Memory B cell (primary cell): ENCODE data around the gene RAB26.
"Not testable (repeated sequence)": the region's sequence is repeated elsewhere in the genome, so short reads cannot be mapped to it uniquely, and the experiment has no call there.

Experiments
- ATAC-seq: fragments of 150-1000 bp; cut with Tn5 transposase; 2 replicates; pipeline ENCODE4 v1.10.0; 2021; ENCODE audit warnings: low read depth, mild to moderate bottlenecking, moderate library complexity
- DNase-seq, 2 donors: peaks; one replicate each; pipeline ENCODE4 v3.0.0; 2022; ENCODE audit warnings: low spot score in 2 of 2
- H3K27ac Mint-ChIP-seq: one replicate; pipeline ENCODE4 v1.8.0; 2022; ENCODE audit warnings: mild to moderate bottlenecking, moderate library complexity, mixed read lengths
- H3K27me3 Mint-ChIP-seq: one replicate; pipeline ENCODE4 v1.8.0; 2022; ENCODE audit warnings: mixed read lengths
- H3K36me3 Mint-ChIP-seq: one replicate; pipeline ENCODE4 v1.8.0; 2022; ENCODE audit warnings: mild to moderate bottlenecking, mixed read lengths
- H3K4me1 Mint-ChIP-seq: one replicate; pipeline ENCODE4 v1.8.0; 2022; ENCODE audit warnings: mixed read lengths
- H3K4me3 Mint-ChIP-seq: one replicate; pipeline ENCODE4 v1.8.0; 2022; ENCODE audit warnings: mild to moderate bottlenecking, moderate library complexity, mixed read lengths
- H3K9me3 Mint-ChIP-seq: one replicate; pipeline ENCODE4 v1.8.0; 2022; ENCODE audit warnings: mixed read lengths

Gene RAB26

GRCh38 chr16:2124377-2124693 is 24.1 kb upstream of the RAB26 start:
- H3K27me3 Mint-ChIP-seq, H3K27ac Mint-ChIP-seq, DNase-seq, H3K9me3 Mint-ChIP-seq, H3K4me3 Mint-ChIP-seq, ATAC-seq, H3K36me3 Mint-ChIP-seq: not testable (repeated sequence)
- H3K4me1 Mint-ChIP-seq = peaks cover 16% of the 10 kb centered on the region

DNA sequence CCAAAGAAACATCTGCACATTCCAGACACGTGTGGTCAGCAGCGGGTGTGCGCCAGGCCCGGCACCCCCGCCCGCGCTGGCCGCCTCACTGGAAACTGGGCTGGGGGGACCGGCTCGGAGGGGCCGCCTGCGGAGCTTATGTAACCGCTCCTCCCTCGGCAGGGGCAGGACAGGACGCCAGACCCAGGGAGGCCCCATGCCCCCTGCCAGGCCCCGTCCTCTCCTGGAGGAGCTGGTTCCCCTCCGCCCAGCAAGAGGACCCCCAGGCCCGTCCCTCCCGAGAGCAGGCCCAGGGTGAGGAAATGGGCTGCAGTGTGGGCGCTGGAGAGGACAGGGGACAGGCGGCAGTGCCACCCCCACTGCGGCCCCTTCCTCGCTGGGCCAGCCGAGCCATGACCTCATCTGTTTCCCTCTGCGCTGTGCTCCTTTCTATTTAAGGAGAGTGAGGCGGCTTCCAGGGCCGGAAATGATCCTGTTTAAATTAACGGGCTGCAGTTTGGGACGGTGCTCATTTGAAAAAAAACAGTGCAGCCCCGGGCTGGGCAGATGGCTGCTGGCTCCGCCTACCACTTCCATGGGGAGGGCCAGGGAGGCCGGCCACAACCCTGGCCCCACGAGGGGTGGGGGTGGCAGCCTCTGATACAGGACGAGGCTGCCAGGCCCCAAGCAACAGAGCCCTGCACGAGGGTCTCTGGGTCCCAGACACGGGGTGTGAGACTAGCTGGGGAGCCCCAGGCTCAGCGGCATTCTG is 23.6 kb upstream of the RAB26 start:
- not testable (repeated sequence) for H3K9me3 Mint-ChIP-seq, ATAC-seq, H3K36me3 Mint-ChIP-seq, H3K4me3 Mint-ChIP-seq, H3K27me3 Mint-ChIP-seq, H3K27ac Mint-ChIP-seq, DNase-seq
- H3K4me1 Mint-ChIP-seq = peaks cover 16% of the 10 kb centered on the region

- not testable (repeated sequence) for H3K9me3 Mint-ChIP-seq, H3K27ac Mint-ChIP-seq, H3K36me3 Mint-ChIP-seq, DNase-seq, H3K27me3 Mint-ChIP-seq, H3K4me3 Mint-ChIP-seq, ATAC-seq
- peaks cover 12% of the 10 kb centered on the region for H3K4me1 Mint-ChIP-seq
These were observed 22.8 kb upstream of the RAB26 start for GRCh38 chr16:2125609-2126008.

DNA sequence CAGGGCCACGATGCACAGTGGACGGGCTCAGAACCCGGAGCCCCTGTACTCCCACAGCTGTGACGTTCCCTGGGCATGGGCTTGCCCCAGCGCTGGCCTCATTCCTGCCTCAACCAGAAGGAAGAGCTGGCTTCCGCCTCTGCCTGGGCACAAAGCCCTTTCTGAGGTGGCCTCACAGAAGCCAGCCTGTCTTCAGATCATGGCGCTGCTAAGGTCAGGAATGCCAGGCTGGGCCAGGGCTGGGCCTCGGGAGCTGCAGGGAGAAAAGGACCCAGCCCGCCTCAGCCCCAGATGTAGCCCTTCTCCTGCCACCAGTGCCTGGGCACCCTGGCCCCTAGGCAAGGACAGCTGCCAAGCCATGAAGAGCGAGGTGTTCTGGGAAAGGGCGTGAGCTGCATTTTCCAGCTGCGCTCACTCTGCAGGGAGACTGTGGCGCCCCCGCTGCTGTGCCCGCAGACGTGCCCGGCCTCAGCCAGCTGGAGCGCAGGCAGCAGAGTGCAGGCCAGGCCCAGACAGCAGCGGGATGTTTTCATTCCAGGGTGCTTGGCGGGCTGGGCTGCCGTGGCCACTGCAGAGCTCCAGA is 22.2 kb upstream of the RAB26 start:
- DNase-seq, H3K36me3 Mint-ChIP-seq, H3K27ac Mint-ChIP-seq, H3K27me3 Mint-ChIP-seq, H3K9me3 Mint-ChIP-seq, H3K4me1 Mint-ChIP-seq, ATAC-seq, H3K4me3 Mint-ChIP-seq: not testable (repeated sequence)

DNA sequence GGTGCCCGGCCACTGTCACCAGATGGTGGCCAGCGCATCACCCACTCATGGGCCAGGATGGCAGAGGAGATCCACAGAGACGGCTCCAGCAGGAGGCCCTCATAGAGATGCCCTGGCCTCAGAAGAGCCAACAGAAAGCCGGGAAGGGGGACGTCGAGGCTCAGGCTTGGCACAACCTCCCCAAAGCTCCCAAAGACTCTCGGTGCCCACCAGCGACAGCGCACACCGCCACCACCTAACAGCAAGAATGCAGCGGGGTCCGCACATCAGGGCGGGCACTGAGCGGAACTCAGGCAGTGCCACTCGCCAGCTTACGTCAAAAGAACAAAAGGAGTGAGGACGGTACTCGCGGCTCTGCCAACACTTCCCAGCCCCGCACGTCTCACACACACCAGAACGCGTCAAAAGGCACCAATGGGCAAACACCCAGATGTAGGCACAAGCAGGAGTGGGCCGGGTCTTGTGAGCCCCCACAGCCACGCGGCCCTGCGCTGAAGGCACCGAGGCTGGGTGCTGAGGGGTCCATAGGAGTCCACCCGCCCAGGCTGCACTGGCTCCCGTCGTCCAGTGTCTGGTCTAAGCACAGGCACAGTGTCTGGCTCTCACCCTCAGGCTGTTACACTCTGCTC is 21.4 kb upstream of the RAB26 start:
- not testable (repeated sequence) for H3K27ac Mint-ChIP-seq, H3K4me3 Mint-ChIP-seq

DNA sequence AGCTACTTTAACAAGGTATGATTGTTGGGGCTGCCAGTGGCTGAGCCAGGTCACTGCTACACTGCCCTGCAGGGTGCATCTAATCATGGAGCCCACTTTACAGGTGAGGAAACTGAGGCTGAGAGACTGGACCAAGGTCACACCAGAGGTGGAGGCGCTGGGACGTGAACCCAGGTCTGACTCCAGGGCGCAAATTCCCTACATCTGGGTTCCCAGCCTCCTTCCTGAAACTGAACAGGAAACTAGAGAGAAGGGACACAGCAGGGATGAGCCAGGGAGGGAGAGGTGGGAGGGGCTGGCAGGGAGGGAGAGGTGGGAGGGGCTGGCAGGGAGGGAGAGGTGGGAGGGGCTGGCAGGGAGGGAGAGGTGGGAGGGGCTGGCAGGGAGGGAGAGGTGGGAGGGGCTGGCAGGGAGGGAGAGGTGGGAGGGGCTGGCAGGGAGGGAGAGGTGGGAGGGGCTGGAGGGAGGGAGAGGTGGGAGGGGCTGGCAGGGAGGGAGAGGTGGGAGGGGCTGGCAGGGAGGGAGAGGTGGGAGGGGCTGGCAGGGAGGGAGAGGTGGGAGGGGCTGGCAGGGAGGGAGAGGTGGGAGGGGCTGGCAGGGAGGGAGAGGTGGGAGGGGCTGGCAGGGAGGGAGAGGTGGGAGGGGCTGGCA is 20.7 kb upstream of the RAB26 start:
- ATAC-seq, H3K9me3 Mint-ChIP-seq, H3K36me3 Mint-ChIP-seq, H3K27me3 Mint-ChIP-seq, DNase-seq, H3K27ac Mint-ChIP-seq, H3K4me1 Mint-ChIP-seq: not testable (repeated sequence)
- peak overlapping the region; percentile 37 for H3K4me3 Mint-ChIP-seq

More for the DNA sequence above, 21.4 kb upstream of the RAB26 start:
- DNase-seq, H3K36me3 Mint-ChIP-seq, H3K27me3 Mint-ChIP-seq, H3K9me3 Mint-ChIP-seq, ATAC-seq, H3K4me1 Mint-ChIP-seq: not testable (repeated sequence)

DNA sequence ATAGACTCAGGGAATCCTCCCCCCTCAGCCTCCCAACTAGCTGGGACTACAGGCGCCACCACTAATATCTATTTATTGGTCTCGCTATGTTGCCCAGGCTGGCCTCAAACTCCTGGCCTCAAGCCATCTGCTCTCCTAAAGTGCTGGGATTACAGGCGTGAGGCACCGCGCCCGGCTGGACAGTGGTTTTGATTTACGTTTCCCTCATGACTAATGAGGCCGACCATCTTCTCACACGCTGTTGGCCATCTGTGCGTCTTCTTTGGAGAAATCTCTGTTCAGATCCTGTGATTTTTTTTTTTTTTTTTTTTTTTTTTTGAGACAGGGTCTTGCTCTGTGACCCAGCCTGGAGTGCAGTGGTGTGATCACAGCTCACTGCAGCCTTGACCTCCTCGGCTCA is 19.2 kb upstream of the RAB26 start:
- H3K27me3 Mint-ChIP-seq, H3K27ac Mint-ChIP-seq, H3K9me3 Mint-ChIP-seq, H3K4me3 Mint-ChIP-seq, H3K36me3 Mint-ChIP-seq, H3K4me1 Mint-ChIP-seq, DNase-seq, ATAC-seq: not testable (repeated sequence)

GRCh38 chr16:2129890-2130447 is 18.5 kb upstream of the RAB26 start:
- H3K4me1 Mint-ChIP-seq = peaks cover 11% of the 10 kb centered on the region
- not testable (repeated sequence) for H3K9me3 Mint-ChIP-seq, H3K4me3 Mint-ChIP-seq, DNase-seq, H3K36me3 Mint-ChIP-seq, H3K27me3 Mint-ChIP-seq, ATAC-seq, H3K27ac Mint-ChIP-seq

GRCh38 chr16:2133797-2134196 is 14.6 kb upstream of the RAB26 start:
- not testable (repeated sequence) for ATAC-seq, H3K27me3 Mint-ChIP-seq, H3K9me3 Mint-ChIP-seq, DNase-seq, H3K27ac Mint-ChIP-seq, H3K4me3 Mint-ChIP-seq, H3K36me3 Mint-ChIP-seq, H3K4me1 Mint-ChIP-seq

GRCh38 chr16:2135071-2135470 is 13.4 kb upstream of the RAB26 start:
- not testable (repeated sequence) for ATAC-seq, H3K27me3 Mint-ChIP-seq, H3K36me3 Mint-ChIP-seq, DNase-seq, H3K27ac Mint-ChIP-seq, H3K4me1 Mint-ChIP-seq, H3K9me3 Mint-ChIP-seq
- H3K4me3 Mint-ChIP-seq = peak overlapping the region; percentile 81

GRCh38 chr16:2135770-2136490 is 12.5 kb upstream of the RAB26 start, which contains the start of gene PKD1:
Gene PKD1, minus strand, starts transcription at chr16:2135898. Its CDS starts 209 bp downstream, at chr16:2135689.
- H3K4me1 Mint-ChIP-seq, H3K36me3 Mint-ChIP-seq, H3K27me3 Mint-ChIP-seq, H3K9me3 Mint-ChIP-seq: not testable (repeated sequence)
- ATAC-seq = peak; percentile 77
- peak; percentile 100 for DNase-seq
- peak within 1 kb of the TSS; percentile 92 for H3K4me3 Mint-ChIP-seq
- peak within 1 kb of the TSS; percentile 82 for H3K27ac Mint-ChIP-seq

DNA sequence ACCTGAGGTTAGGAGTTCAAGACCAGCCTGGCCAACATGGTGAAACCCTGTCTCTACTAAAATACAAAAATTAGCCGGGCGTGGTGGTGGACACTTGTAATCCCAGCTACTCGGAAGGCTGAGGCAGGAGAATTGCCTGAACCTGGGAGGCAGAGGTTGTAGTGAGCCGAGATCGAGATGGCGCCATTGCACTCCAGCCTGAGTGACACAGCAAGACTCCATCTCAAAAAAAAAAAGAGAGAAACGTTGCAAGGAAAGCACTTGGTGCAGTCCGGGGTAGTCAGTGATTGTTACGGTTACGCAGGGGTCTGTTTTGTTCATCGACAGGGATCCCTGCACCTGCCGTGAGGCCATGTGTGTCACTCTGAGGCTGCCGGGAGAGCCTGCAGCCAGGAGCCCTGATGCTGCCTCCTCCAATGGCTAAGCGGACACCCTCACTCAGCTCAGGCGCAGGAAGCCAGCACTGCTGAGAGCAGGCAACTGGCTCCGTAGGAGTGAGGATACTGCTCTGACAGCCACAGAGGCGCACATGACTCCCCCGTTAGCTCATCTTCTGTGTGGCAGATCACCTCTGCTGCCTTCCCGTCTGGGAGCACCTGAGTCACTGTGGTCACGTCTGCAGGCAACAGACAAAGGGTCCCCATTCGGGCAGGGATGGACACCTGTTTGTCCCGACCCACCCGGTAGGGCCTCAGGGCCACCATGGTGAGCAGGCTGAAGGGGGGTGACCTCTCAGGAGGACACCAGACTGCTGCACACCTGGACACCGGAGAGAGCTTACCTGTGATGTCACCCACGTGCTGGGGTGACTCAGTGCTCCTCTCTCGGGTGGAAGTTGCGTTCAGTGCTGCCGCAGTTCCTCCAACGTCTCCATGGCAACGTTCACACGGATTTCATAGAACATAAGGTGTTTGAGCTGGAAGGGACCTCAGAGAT is 5.2 kb upstream of the RAB26 start:
- no peak for ATAC-seq
- Mint-ChIP-seq H3K27me3 (no peaks in the 10 kb centered on the region), H3K4me3 (no peak overlapping the region), H3K27ac (no peak overlapping the region), H3K9me3 (no peaks in the 10 kb centered on the region), H3K36me3 (no peaks in the 10 kb centered on the region), H3K4me1 (peaks cover 2% of the 10 kb centered on the region)
- DNase-seq = no peak
